Activated T-cell treated with anti-CD3 and anti-CD28 coated beads for 24 hours (primary cell): Measurements from ENCODE around the gene SYPL2.

Experiments
- DNase-seq: peaks from one replicate; pipeline ENCODE4 v3.0.0-alpha.2; 2020; ENCODE audit warnings: low read depth

The SYPL2 gene

GRCh38 chr1:109492779-109493178 is 26.4 kb downstream of the SYPL2 start:
- no peak for DNase-seq

- DNase-seq, result no peak
These were observed 26.9 kb downstream of the SYPL2 start for GRCh38 chr1:109493227-109493626.

- DNase-seq, result peak; percentile 83
These were observed 27.6 kb downstream of the SYPL2 start, which contains the start of gene CYB561D1 for GRCh38 chr1:109493805-109494539. TSS of gene CYB561D1 (plus strand) at chr1:109494094. CDS start at chr1:109494140, 46 bp downstream.

- DNase-seq, result no peak
These were observed 29.4 kb downstream of the SYPL2 start for GRCh38 chr1:109495738-109496137.

- no peak for DNase-seq
These were observed 31.3 kb downstream of the SYPL2 start for GRCh38 chr1:109497449-109498160.

GRCh38 chr1:109498161-109498801 is 31.9 kb downstream of the SYPL2 start:
- no peak for DNase-seq

- DNase-seq, result no peak
These were observed 32.7 kb downstream of the SYPL2 start for GRCh38 chr1:109499081-109499480.

- no peak for DNase-seq
These were observed 33.6 kb downstream of the SYPL2 start for GRCh38 chr1:109499661-109500536.

GRCh38 chr1:109500941-109501381 is 34.6 kb downstream of the SYPL2 start:
- DNase-seq, result no peak

- DNase-seq, result no peak
These were observed 35.5 kb downstream of the SYPL2 start for GRCh38 chr1:109501644-109502363.

- no peak for DNase-seq
These were observed 36.1 kb downstream of the SYPL2 start for GRCh38 chr1:109502364-109502851.

GRCh38 chr1:109503935-109504334 is 37.6 kb downstream of the SYPL2 start:
- no peak for DNase-seq

GRCh38 chr1:109504974-109505373 is 38.6 kb downstream of the SYPL2 start:
- DNase-seq, result no peak

GRCh38 chr1:109508001-109508872 is 41.9 kb downstream of the SYPL2 start:
- DNase-seq, result no peak

GRCh38 chr1:109508873-109509175 is 42.5 kb downstream of the SYPL2 start:
- DNase-seq, result no peak

- peak; percentile 50 for DNase-seq
These were observed 43.1 kb downstream of the SYPL2 start, which contains the start of gene AMIGO1 for GRCh38 chr1:109509176-109510134. TSS of gene AMIGO1 (minus strand) at chr1:109509727. CDS start at chr1:109508912, 815 bp downstream.

GRCh38 chr1:109513110-109513710 is 46.9 kb downstream of the SYPL2 start:
- no peak for DNase-seq

GRCh38 chr1:109514846-109515245 is 48.5 kb downstream of the SYPL2 start:
- DNase-seq, result no peak
